Natural killer cell treated with Interleukin-12 subunit alpha and Interleukin-12 subunit beta and Interleukin-15 and Interleukin-18, amount 100 ng/mL, for 72 hours (primary cell): ENCODE measurements around the gene TBC1D9B. TPM values are rescaled to one million over a fixed set of nuclear protein-coding genes. Genes with fewer than 3 reads are reported as not detected.

Experiments
- ATAC-seq, 2 donors: fragments of 150-1000 bp; cut with Tn5 transposase in 1 of 2; sonication (Bioruptor Pico), chemical (Tn5 transposase) in 1 of 2; 2 replicates each; pipeline ENCODE4 v1.10.0; 2021
- DNase-seq: peaks from one replicate; pipeline ENCODE4 v3.0.0; 2022; ENCODE audit warnings: low spot score
- H3K27ac Mint-ChIP-seq, 2 donors: 1 replicate in 1 of 2; 2 replicates in 1 of 2; pipeline ENCODE4 v1.8.0; 2022; ENCODE audit warnings: mixed read lengths in 2 of 2, mild to moderate bottlenecking in 1 of 2, moderate library complexity in 1 of 2
- H3K27me3 Mint-ChIP-seq, 2 donors: 1 replicate in 1 of 2; 2 replicates in 1 of 2; pipeline ENCODE4 v1.8.0; 2022; ENCODE audit warnings: mixed read lengths in 2 of 2
- H3K36me3 Mint-ChIP-seq: one replicate; pipeline ENCODE4 v1.8.0; 2022; ENCODE audit warnings: mixed read lengths
- H3K4me1 Mint-ChIP-seq, 2 donors: 1 replicate in 1 of 2; 2 replicates in 1 of 2; pipeline ENCODE4 v1.8.0; 2022; ENCODE audit warnings: low read depth in 2 of 2, mixed read lengths in 2 of 2, mild to moderate bottlenecking in 1 of 2
- H3K4me3 Mint-ChIP-seq: one replicate; pipeline ENCODE4 v1.8.0; 2022; ENCODE audit warnings: mixed read lengths
- H3K9me3 Mint-ChIP-seq: 2 replicates; pipeline ENCODE4 v1.8.0; 2022; ENCODE audit warnings: mixed read lengths
- total RNA-seq, 2 donors: library from RNA; stranded (reverse); gene quantifications; one replicate each; pipeline ENCODE4 v1.2.3, GENCODE V29; 2022

The TBC1D9B gene
- total RNA-seq, 2 donors from 2014 or later, result 114 to 151 TPM

DNA sequence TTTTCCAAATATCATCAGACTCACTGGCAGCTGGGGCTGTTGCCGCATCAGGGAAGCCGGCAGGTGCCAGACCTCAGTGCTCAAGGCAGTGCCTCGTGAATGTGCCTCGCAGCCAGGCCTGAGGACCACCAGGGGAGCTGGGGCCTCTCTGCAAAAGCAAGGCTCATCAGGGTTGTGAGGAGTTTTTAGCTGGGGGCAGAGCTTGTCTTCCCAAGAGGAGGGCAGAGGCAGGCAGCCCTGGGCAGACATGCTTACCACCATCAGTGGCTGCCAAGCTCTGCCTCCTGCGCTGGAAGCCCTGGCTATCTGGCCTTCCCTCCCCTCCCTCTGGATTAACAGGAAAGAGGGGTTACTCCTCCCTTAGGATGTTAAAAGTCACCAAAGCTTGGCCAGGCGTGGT, 8.8 kb upstream of the TBC1D9B start:
- Mint-ChIP-seq H3K4me3 (no peak overlapping the region), H3K27me3 (peaks cover 4 to 7% of the 10 kb centered on the region in 2 donors), H3K27ac (no peak overlapping the region), H3K4me1 (peaks cover 0 to 23% of the 10 kb centered on the region in 2 donors), H3K36me3 (no peaks in the 10 kb centered on the region), H3K9me3 (no peaks in the 10 kb centered on the region)
- ATAC-seq (no peak), DNase-seq (no peak)

GRCh38 chr5:179915406-179915935, 7.8 kb upstream of the TBC1D9B start:
- no peaks in the 10 kb centered on the region for H3K36me3 Mint-ChIP-seq
- DNase-seq, result no peak
- H3K4me1 Mint-ChIP-seq, result peaks cover 0 to 23% of the 10 kb centered on the region in 2 donors
- peaks cover 4 to 7% of the 10 kb centered on the region in 2 donors for H3K27me3 Mint-ChIP-seq
- H3K27ac Mint-ChIP-seq, result peak overlapping the region in 1 of 2 donors; percentile 38
- H3K9me3 Mint-ChIP-seq, result no peaks in the 10 kb centered on the region
- H3K4me3 Mint-ChIP-seq, result no peak overlapping the region
- ATAC-seq, result no peak

DNA sequence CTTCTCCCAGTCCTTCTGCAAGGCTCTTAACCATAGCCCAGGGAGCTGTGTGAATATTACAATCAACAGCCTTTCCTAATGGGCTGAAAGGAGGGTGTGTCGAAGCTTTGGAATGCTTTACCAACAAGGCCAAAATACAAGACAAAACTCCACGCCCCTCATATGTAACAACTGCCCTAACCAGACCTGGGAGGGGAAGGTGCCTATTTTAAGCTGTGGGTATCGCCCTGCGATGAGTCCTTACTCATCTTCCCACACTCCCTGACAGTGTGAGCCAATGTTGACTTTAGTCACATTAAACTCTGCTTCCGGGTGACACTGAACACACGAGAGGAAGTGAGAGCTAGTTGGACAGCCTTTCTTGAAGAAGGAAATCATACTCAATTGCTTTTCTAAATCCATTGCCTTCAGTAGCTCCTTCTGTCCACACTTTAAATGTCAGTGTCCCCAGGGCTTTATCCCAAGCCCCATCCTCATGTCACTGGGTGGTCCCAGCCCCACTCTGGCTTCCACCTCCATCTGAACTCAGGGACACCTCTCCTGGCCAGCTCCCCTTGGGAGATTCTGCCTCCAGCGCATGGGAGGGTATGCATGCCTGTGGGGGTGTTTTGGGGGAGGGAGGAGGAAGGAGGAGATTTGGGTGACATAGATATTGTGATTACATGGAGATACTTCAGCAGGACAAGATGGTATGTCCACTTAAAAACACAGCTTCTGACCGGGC, 6.5 kb upstream of the TBC1D9B start:
- peak overlapping the region; percentile 26 to 47 for H3K27ac Mint-ChIP-seq
- H3K4me1 Mint-ChIP-seq, result peaks cover 0 to 22% of the 10 kb centered on the region in 2 donors
- no peaks in the 10 kb centered on the region for H3K9me3 Mint-ChIP-seq
- DNase-seq, result no peak
- H3K4me3 Mint-ChIP-seq, result peak overlapping the region; percentile 36
- H3K27me3 Mint-ChIP-seq, result peaks cover 2 to 7% of the 10 kb centered on the region in 2 donors
- peak; percentile 86 to 87 for ATAC-seq
- no peaks in the 10 kb centered on the region for H3K36me3 Mint-ChIP-seq

GRCh38 chr5:179913461-179913860, 5.8 kb upstream of the TBC1D9B start:
- peaks cover 2 to 7% of the 10 kb centered on the region in 2 donors for H3K27me3 Mint-ChIP-seq
- no peaks in the 10 kb centered on the region for H3K36me3 Mint-ChIP-seq
- no peak overlapping the region for H3K27ac Mint-ChIP-seq
- ATAC-seq (no peak), DNase-seq (no peak)
- H3K4me1 Mint-ChIP-seq, result peaks cover 0 to 22% of the 10 kb centered on the region in 2 donors
- H3K9me3 Mint-ChIP-seq, result no peaks in the 10 kb centered on the region
- H3K4me3 Mint-ChIP-seq, result no peak overlapping the region

DNA sequence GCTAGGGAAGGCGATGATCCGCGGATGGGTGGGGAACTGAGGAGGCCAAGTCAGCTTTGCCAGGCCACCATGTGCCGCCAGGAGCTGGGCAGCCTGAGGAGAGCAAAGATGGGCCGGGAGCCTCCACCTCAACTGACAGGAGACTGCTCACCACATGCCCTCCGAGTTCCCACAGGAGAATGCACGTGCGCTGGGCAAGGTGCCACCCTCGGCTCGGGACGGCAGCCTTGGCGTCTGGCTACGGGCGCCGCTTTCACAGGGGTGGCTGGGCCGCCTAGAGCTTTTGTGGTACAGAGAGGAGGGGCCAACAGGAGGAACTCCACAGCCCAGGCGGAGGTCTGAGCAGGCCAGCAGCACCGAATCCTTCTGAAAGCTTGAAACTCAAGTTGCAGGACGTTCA, 5.3 kb upstream of the TBC1D9B start:
- no peak overlapping the region for H3K27ac Mint-ChIP-seq
- H3K4me3 Mint-ChIP-seq, result no peak overlapping the region
- peaks cover 2 to 7% of the 10 kb centered on the region in 2 donors for H3K27me3 Mint-ChIP-seq
- DNase-seq, result no peak
- H3K9me3 Mint-ChIP-seq, result no peaks in the 10 kb centered on the region
- no peaks in the 10 kb centered on the region for H3K36me3 Mint-ChIP-seq
- peaks cover 0 to 19% of the 10 kb centered on the region in 2 donors for H3K4me1 Mint-ChIP-seq
- ATAC-seq, result no peak

- no peak overlapping the region for H3K4me3 Mint-ChIP-seq
- no peak overlapping the region for H3K27ac Mint-ChIP-seq
- no peaks in the 10 kb centered on the region for H3K36me3 Mint-ChIP-seq
- H3K4me1 Mint-ChIP-seq, result peaks cover 0 to 17% of the 10 kb centered on the region in 2 donors
- peaks cover 2 to 7% of the 10 kb centered on the region in 2 donors for H3K27me3 Mint-ChIP-seq
- DNase-seq, result no peak
- H3K9me3 Mint-ChIP-seq, result no peaks in the 10 kb centered on the region
- ATAC-seq, result no peak
These were observed 4.7 kb upstream of the TBC1D9B start for GRCh38 chr5:179912386-179912785.

- H3K4me3 Mint-ChIP-seq, result peak overlapping the region; percentile 5
- DNase-seq (no peak), ATAC-seq (no peak)
- no peaks in the 10 kb centered on the region for H3K36me3 Mint-ChIP-seq
- H3K4me1 Mint-ChIP-seq, result peaks cover 8 to 19% of the 10 kb centered on the region in 2 donors
- no peak overlapping the region for H3K27ac Mint-ChIP-seq
- H3K9me3 Mint-ChIP-seq, result no peaks in the 10 kb centered on the region
- H3K27me3 Mint-ChIP-seq, result no peaks in the 10 kb centered on the region
These were observed 1.5 kb upstream of the TBC1D9B start for GRCh38 chr5:179909224-179909623.

DNA sequence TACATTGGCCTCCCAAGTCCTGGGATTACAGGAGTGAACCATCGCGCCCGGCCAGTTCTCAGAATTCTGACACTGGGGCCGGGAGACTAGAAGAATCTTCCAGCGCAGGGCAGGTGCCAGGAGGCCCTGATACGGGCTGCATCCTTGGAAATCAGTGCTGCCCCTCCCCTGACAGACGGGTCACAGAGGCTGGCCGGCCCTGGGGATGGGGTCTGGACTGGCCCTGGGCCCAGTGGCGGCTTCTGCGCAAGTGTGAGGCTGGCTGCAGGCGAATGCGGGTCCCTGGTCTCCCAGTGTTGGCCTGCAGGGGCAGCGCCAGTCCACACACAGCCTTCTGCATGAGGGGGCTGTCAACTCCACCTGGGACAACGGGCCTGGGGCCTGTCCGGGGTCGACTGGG, 831 bp upstream of the TBC1D9B start:
- H3K27ac Mint-ChIP-seq, result peak overlapping the region in 1 of 2 donors; percentile 26
- no peaks in the 10 kb centered on the region for H3K36me3 Mint-ChIP-seq
- peak overlapping the region; percentile 75 for H3K4me3 Mint-ChIP-seq
- H3K27me3 Mint-ChIP-seq, result no peaks in the 10 kb centered on the region
- DNase-seq, result no peak
- H3K4me1 Mint-ChIP-seq, result peaks cover 8 to 16% of the 10 kb centered on the region in 2 donors
- no peak for ATAC-seq
- H3K9me3 Mint-ChIP-seq, result no peaks in the 10 kb centered on the region

- no peaks in the 10 kb centered on the region for H3K36me3 Mint-ChIP-seq
- DNase-seq, result no peak
- no peaks in the 10 kb centered on the region for H3K9me3 Mint-ChIP-seq
- H3K4me1 Mint-ChIP-seq, result peaks cover 8 to 19% of the 10 kb centered on the region in 2 donors
- H3K4me3 Mint-ChIP-seq, result peak overlapping the region; percentile 81
- H3K27ac Mint-ChIP-seq, result peak overlapping the region in 1 of 2 donors; percentile 72
- H3K27me3 Mint-ChIP-seq, result no peaks in the 10 kb centered on the region
- ATAC-seq, result peak in 1 of 2 donors; percentile 17
These were observed 722 bp downstream of the TBC1D9B start for GRCh38 chr5:179906795-179907555.

DNA sequence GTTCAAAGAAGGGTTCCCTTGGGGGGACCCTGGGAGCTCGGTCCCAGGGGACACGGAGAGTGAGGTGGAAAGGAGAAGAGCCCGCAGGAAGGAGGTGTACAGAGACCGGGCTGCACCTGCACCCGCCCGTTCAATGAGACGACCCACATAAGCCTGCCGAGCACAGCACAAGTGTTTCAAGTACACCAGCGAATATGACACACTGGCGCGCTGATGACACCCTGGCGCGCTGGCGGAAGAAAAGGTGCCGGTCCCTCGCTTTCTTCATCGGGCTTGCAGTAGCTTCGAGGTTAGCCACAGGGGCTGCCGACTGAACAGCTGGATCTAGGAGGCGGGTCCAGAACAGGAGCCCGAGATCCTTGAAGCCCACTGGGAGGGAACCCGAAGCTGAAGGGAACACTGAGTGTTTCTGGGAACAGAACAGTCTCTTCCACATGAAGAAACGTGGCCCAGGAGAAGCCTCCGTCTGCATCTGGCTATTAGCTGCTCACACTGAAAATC, 1.4 kb downstream of the TBC1D9B start:
- Mint-ChIP-seq H3K27me3 (no peaks in the 10 kb centered on the region), H3K4me3 (peak overlapping the region; percentile 81), H3K36me3 (no peaks in the 10 kb centered on the region), H3K4me1 (peaks cover 8 to 21% of the 10 kb centered on the region in 2 donors), H3K9me3 (no peaks in the 10 kb centered on the region), H3K27ac (peak overlapping the region; percentile 72 to 77)
- no peak for ATAC-seq
- DNase-seq, result no peak

- H3K27me3 Mint-ChIP-seq, result no peaks in the 10 kb centered on the region
- H3K27ac Mint-ChIP-seq, result peak overlapping the region; percentile 27 to 77
- no peak overlapping the region for H3K4me3 Mint-ChIP-seq
- DNase-seq (no peak), ATAC-seq (no peak)
- H3K36me3 Mint-ChIP-seq, result no peaks in the 10 kb centered on the region
- no peaks in the 10 kb centered on the region for H3K9me3 Mint-ChIP-seq
- peaks cover 8 to 21% of the 10 kb centered on the region in 2 donors for H3K4me1 Mint-ChIP-seq
These were observed 2.5 kb downstream of the TBC1D9B start for GRCh38 chr5:179905161-179905560.

- H3K27me3 Mint-ChIP-seq, result no peaks in the 10 kb centered on the region
- H3K4me1 Mint-ChIP-seq, result peaks cover 8 to 18% of the 10 kb centered on the region in 2 donors
- H3K9me3 Mint-ChIP-seq, result no peaks in the 10 kb centered on the region
- DNase-seq (no peak), ATAC-seq (no peak)
- no peak overlapping the region for H3K4me3 Mint-ChIP-seq
- peak overlapping the region in 1 of 2 donors; percentile 27 for H3K27ac Mint-ChIP-seq
- H3K36me3 Mint-ChIP-seq, result no peaks in the 10 kb centered on the region
These were observed 3.1 kb downstream of the TBC1D9B start for GRCh38 chr5:179904463-179905160.

GRCh38 chr5:179902763-179903158, 4.9 kb downstream of the TBC1D9B start:
- ATAC-seq (no peak), DNase-seq (no peak)
- no peak overlapping the region for H3K27ac Mint-ChIP-seq
- peaks cover 8 to 18% of the 10 kb centered on the region in 2 donors for H3K4me1 Mint-ChIP-seq
- no peak overlapping the region for H3K4me3 Mint-ChIP-seq
- H3K27me3 Mint-ChIP-seq, result no peaks in the 10 kb centered on the region
- H3K9me3 Mint-ChIP-seq, result no peaks in the 10 kb centered on the region
- no peaks in the 10 kb centered on the region for H3K36me3 Mint-ChIP-seq
